Uterus (tissue), 4 donors: ENCODE measurements around the gene MAP3K7. TPM values are rescaled to one million over a fixed set of nuclear protein-coding genes. Genes with fewer than 3 reads are reported as not detected.

ENCODE experiments used
- DNase-seq, 2 donors: peaks; one replicate each; pipeline ENCODE4 v3.0.0-alpha.2; 2019 to 2020
- H3K27ac ChIP-seq, 2 donors: fragments of 200-600 bp; sonication (generic); 1 replicate in 1 of 2; 2 replicates in 1 of 2; pipeline ENCODE4 v1.5.1; 2016 to 2018
- H3K27me3 ChIP-seq, 2 donors: fragments of 200-600 bp; sonication (generic); one replicate each; pipeline ENCODE4 v1.5.1; 2018 to 2019; ENCODE audit warnings: control low read depth in 1 of 2
- H3K36me3 ChIP-seq, 2 donors: fragments of 200-600 bp; sonication (generic); one replicate each; pipeline ENCODE4 v1.5.1; 2019; ENCODE audit warnings: control low read depth in 1 of 2
- H3K4me1 ChIP-seq, 2 donors: fragments of 200-600 bp; sonication (generic); one replicate each; pipeline ENCODE4 v1.5.1; 2018 to 2019; ENCODE audit warnings: control low read depth in 1 of 2
- H3K4me3 ChIP-seq, 2 donors: fragments of 200-600 bp; sonication (generic); 1 replicate in 1 of 2; 2 replicates in 1 of 2; pipeline ENCODE4 v1.5.1; 2018 to 2019; ENCODE audit warnings: mild to moderate bottlenecking in 1 of 2
- H3K9me3 ChIP-seq, 2 donors: fragments of 200-600 bp; sonication (generic); one replicate each; pipeline ENCODE4 v1.5.1; 2019; ENCODE audit warnings: control low read depth in 1 of 2
- CTCF ChIP-seq, 4 experiments: fragments of 200-600 bp in 2 of 4; fragments of 450-650 bp in 2 of 4; sonication (generic) in 2 of 4; IDR thresholded peaks; one replicate each; pipeline ENCODE4 v1.5.1; 2016 to 2019; ENCODE audit warnings: antibody characterized with exemption in 4 of 4, mild to moderate bottlenecking in 2 of 4, moderate library complexity in 1 of 4
- POLR2A ChIP-seq, 2 donors: fragments of 450-650 bp; IDR thresholded peaks; one replicate each; pipeline ENCODE4 v1.6.1; 2016; ENCODE audit warnings: antibody characterized with exemption in 2 of 2, mild to moderate bottlenecking in 1 of 2, moderate library complexity in 1 of 2
- intact Hi-C: fragments of 100-400 bp; cut with DNase I; formaldehyde crosslinking; loops from one replicate; pipeline ENCODE4 v1.15.1; 2023; ENCODE audit warnings: low total_unique reads
- total RNA-seq, 4 donors: library from RNA; depleted of rRNA in 3 of 4; stranded (reverse); fragments of >200 nt in 3 of 4; gene quantifications; one replicate each; pipeline versions ENCODE4 v1.1.0 to v1.2.4, GENCODE V29; 2014 to 2023
- donor health status: DM: yes; HTN: yes; CAD: no.

MAP3K7 gene
- total RNA-seq, 4 donors from 2014 or later: 19.7 to 56.8 (median 27.7) TPM

DNA sequence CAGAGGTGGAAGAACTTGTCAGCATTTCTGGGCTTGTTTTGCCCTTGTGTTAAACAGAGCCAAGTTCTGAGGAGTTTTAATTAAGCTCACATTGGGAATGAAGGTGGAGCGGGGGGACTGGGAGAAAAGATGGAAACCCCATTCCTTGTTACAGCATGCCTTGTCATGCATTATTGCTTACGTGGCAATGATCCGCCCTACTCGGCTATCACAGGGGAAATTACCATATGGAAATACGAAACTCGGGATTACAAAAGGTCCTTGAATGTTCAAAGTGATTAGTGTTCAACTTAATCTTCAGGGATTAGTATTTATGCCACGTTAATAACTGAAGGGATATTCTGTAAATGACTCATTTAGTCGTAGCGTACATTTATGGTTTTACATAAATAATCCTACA, 86.4 kb downstream of the MAP3K7 start:
- intact Hi-C loops: no loop called here
- no peak for DNase-seq
- H3K36me3 ChIP-seq: no peaks in the 10 kb centered on the region
- no peaks in the 10 kb centered on the region for H3K27me3 ChIP-seq
- no peak for TF ChIP-seq POLR2A (IDR thresholded peaks at IDR 0.05)
- no peak for TF ChIP-seq CTCF (IDR thresholded peaks at IDR 0.05)
- H3K4me3 ChIP-seq: no peak overlapping the region
- H3K9me3 ChIP-seq: no peaks in the 10 kb centered on the region
- H3K27ac ChIP-seq: no peak overlapping the region
- no peaks in the 10 kb centered on the region for H3K4me1 ChIP-seq

DNA sequence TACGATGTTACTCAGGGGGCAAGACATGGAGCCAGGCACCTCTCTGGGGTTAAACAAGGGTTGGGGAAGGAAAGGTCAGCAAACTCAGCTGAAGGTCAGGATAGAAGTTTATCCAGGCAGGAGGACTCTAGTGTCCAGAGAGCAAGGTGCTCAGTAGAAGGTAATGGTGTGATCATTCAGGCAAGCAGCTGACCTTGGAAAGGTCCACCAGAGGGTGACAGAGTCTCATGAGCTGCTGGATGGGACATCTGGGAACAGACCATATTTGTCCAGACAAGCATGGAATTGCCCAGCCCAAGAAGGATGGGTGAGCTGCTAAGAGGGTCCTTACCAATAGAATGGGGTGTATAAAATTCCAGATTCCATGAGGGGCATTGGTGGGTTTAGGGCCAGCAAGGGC, 89.5 kb downstream of the MAP3K7 start:
- intact Hi-C loops: no loop called here
- H3K27ac ChIP-seq: no peak overlapping the region
- no peaks in the 10 kb centered on the region for H3K36me3 ChIP-seq
- no peaks in the 10 kb centered on the region for H3K27me3 ChIP-seq
- no peak overlapping the region for H3K4me3 ChIP-seq
- no peak for DNase-seq
- H3K4me1 ChIP-seq: no peaks in the 10 kb centered on the region
- TF ChIP-seq POLR2A (IDR thresholded peaks at IDR 0.05): no peak
- TF ChIP-seq CTCF (IDR thresholded peaks at IDR 0.05): no peak
- H3K9me3 ChIP-seq: no peaks in the 10 kb centered on the region

DNA sequence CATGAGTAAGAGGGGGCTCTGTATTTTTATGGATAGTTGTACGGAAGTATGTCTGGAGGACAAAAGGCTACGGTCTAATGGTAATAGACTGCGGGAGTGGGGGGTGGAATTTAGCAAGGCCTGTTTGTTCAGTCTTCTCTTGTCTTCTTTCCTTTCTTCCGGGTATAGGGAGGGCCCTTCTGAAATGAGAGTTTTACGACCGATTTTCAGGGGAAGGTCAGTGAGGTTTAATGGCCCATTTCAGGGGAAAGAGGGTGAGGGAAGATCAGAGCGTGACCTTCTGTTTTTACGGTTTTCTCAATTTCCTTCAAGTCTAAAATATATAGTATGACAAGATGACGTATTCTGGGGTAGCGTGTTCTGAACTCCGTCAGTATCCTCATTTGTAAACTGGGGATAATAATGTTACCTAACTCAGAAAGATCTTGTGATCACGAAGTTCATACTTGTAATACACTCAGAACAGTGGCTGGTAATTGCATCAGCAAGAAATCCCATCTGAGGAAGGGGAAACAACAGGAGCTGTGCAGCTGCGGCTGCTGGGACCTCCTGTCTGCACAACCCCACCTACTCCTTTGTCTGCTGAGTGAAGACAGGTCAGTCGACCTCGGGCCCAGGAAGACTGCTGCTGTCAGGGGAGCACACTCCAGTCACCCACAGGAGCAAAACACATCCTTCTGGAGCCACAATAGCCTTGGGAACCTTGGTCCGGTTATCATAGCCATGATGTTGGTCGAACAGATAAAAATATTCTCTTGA, 90.4 kb downstream of the MAP3K7 start:
- no peaks in the 10 kb centered on the region for H3K9me3 ChIP-seq
- H3K4me1 ChIP-seq: no peaks in the 10 kb centered on the region
- no peaks in the 10 kb centered on the region for H3K27me3 ChIP-seq
- H3K36me3 ChIP-seq: no peaks in the 10 kb centered on the region
- DNase-seq: no peak
- intact Hi-C loops: no loop called here
- no peak overlapping the region for H3K27ac ChIP-seq
- TF ChIP-seq CTCF (IDR thresholded peaks at IDR 0.05): no peak
- no peak for TF ChIP-seq POLR2A (IDR thresholded peaks at IDR 0.05)
- H3K4me3 ChIP-seq: no peak overlapping the region

DNA sequence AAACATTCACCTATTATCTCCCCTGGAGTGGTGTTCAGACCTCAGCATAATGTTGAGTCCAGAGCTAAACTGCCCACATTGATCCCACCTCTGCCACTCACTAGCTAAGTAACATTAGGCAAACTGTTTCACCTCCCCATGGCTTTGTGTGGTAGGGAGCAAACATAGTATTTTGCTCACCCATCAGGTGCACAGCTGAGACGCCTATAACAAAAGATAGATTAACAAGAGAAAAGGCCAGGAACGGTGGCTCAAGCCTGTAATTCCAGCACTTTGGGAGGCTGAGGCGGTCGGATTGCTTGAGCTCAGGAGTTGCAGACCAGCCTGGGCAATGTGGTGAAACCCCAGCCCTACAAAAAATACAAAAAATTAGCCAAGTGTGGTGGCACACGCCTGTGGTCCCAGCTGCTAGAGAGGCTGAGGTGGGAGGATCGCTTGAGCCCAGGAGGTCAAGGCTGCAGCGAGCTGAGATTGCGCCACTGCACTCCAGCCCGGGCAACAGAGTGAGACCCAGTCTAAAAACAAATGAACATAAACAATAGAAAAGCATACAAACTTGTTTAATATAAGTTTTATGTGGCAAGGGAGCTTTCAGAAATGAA, 91.6 kb downstream of the MAP3K7 start:
- no peak for DNase-seq
- Histone ChIP-seq H3K27me3 (no peaks in the 10 kb centered on the region), H3K27ac (no peak overlapping the region), H3K9me3 (no peaks in the 10 kb centered on the region), H3K4me1 (no peaks in the 10 kb centered on the region), H3K4me3 (no peak overlapping the region), H3K36me3 (no peaks in the 10 kb centered on the region)
- TF ChIP-seq POLR2A (IDR thresholded peaks at IDR 0.05): no peak
- no peak for TF ChIP-seq CTCF (IDR thresholded peaks at IDR 0.05)
- intact Hi-C loops: no loop called here

DNA sequence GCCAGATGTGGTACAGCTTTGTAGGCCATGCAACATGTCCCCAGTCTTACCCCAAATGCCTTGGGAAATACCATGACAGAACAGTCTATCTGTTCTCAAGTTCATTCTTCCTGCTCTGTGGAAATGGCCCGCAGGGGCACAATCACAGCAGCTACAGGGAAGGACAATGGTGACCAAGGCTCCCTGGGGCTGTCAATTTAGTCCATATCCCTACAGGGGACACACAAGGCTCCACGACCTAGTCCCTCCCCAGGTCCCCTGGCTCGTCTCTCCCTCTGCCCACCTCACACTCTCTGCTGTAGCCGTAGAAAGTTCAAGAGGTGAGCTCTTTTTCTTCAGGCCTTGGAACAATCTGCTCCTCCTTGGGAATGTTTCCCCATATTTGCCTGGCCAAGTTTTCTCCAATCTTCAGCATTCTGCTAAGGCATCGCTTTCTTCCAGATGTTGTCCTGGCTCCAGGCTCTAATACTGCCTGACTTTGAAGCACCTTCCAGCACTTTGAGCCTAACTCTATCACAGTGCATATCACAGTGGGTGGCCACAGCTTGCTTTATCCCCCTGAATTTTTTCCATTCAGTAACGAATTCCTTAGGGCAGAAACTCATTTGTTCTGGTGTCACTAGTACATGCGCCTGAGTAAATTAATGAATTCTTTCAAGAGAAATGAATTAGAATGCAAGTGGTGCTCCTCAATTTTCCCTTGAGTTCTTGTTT, 92.6 kb downstream of the MAP3K7 start:
- no peak overlapping the region for H3K27ac ChIP-seq
- intact Hi-C loops: no loop called here

More for the DNA sequence above, 92.6 kb downstream of the MAP3K7 start:
- H3K4me1 ChIP-seq: no peaks in the 10 kb centered on the region
- no peaks in the 10 kb centered on the region for H3K36me3 ChIP-seq
- no peak for DNase-seq
- no peak overlapping the region for H3K4me3 ChIP-seq
- H3K27me3 ChIP-seq: no peaks in the 10 kb centered on the region
- H3K9me3 ChIP-seq: no peaks in the 10 kb centered on the region
- no peak for TF ChIP-seq CTCF (IDR thresholded peaks at IDR 0.05)
- TF ChIP-seq POLR2A (IDR thresholded peaks at IDR 0.05): no peak
